ENCODE results near the gene RPS2.
A peak's percentile ranks its signal among the peaks of the same experiment; 100 is the strongest.

Gene RPS2

GRCh38 chr16:1929578-1930337, 34.9 kb downstream of the RPS2 start:
- no peak for TF ChIP-seq FOXM1 (IDR thresholded peaks at IDR 0.05; ENCODE audit: borderline replicate concordance, low read depth)
- peak; percentile 95 for TF ChIP-seq MAX (IDR thresholded peaks at IDR 0.05)
- TF ChIP-seq CREB1 (IDR thresholded peaks at IDR 0.05; ENCODE audit: low read depth), result no peak
- peak; percentile 42; the same call in 1 of the 2 replicates for TF ChIP-seq TAF1 (IDR thresholded peaks at IDR 0.05; ENCODE audit: low read depth)
- 0 out of 2 replicates have a peak, but pooled peaks have one; percentile 18 for TF ChIP-seq YY1 (IDR thresholded peaks at IDR 0.05; ENCODE audit: low read depth)
- TF ChIP-seq USF1 (IDR thresholded peaks at IDR 0.05), result peak; percentile 28; the same call in 1 of the 2 replicates
- TF ChIP-seq EGR1 (IDR thresholded peaks at IDR 0.05), result no peak
- TF ChIP-seq TCF12 (IDR thresholded peaks at IDR 0.05; ENCODE audit: low read depth), result no peak
- TF ChIP-seq TEAD4 (IDR thresholded peaks at IDR 0.05), result no peak
- no peak; the same call in none of the 2 replicates for TF ChIP-seq ZBTB7A (IDR thresholded peaks at IDR 0.05; ENCODE audit: low read depth)
- peak; percentile 89 for TF ChIP-seq RAD21 (IDR thresholded peaks at IDR 0.05; ENCODE audit: low read depth)
- TF ChIP-seq CEBPB (IDR thresholded peaks at IDR 0.05), result no peak
- TF ChIP-seq REST (IDR thresholded peaks at IDR 0.05; ENCODE audit: low read depth), result no peak
- peak; percentile 51; the same call in 1 of the 2 replicates for TF ChIP-seq EP300 (IDR thresholded peaks at IDR 0.05; ENCODE audit: borderline replicate concordance)
- no peak for TF ChIP-seq NFIC (IDR thresholded peaks at IDR 0.05)

- TF ChIP-seq NFIC (IDR thresholded peaks at IDR 0.05) (no peak), EGR1 (IDR thresholded peaks at IDR 0.05) (0 out of 2 replicates have a peak, but pooled peaks have one; percentile 6), RAD21 (IDR thresholded peaks at IDR 0.05; ENCODE audit: low read depth) (no peak)
Observed at GRCh38 chr16:1929105-1929504, 35.5 kb downstream of the RPS2 start.

GRCh38 chr16:1926271-1926670, 38.4 kb downstream of the RPS2 start:
- TF ChIP-seq EP300 (IDR thresholded peaks at IDR 0.05; ENCODE audit: borderline replicate concordance) (no peak), MAX (IDR thresholded peaks at IDR 0.05) (no peak)

- no peak for TF ChIP-seq TEAD4 (IDR thresholded peaks at IDR 0.05)
- no peak for TF ChIP-seq USF1 (IDR thresholded peaks at IDR 0.05)
- TF ChIP-seq REST (IDR thresholded peaks at IDR 0.05; ENCODE audit: low read depth), result no peak
- no peak for TF ChIP-seq FOXM1 (IDR thresholded peaks at IDR 0.05; ENCODE audit: borderline replicate concordance, low read depth)
- no peak for TF ChIP-seq NFIC (IDR thresholded peaks at IDR 0.05)
- no peak for TF ChIP-seq CREB1 (IDR thresholded peaks at IDR 0.05; ENCODE audit: low read depth)
- TF ChIP-seq TAF1 (IDR thresholded peaks at IDR 0.05; ENCODE audit: low read depth), result no peak
- no peak for TF ChIP-seq EGR1 (IDR thresholded peaks at IDR 0.05)
- TF ChIP-seq CEBPB (IDR thresholded peaks at IDR 0.05), result no peak
- no peak for TF ChIP-seq RAD21 (IDR thresholded peaks at IDR 0.05; ENCODE audit: low read depth)
Observed at GRCh38 chr16:1924095-1924494, 40.5 kb downstream of the RPS2 start.

GRCh38 chr16:1923299-1924034, 41.2 kb downstream of the RPS2 start:
- TF ChIP-seq USF1 (IDR thresholded peaks at IDR 0.05) (no peak), FOXM1 (IDR thresholded peaks at IDR 0.05; ENCODE audit: borderline replicate concordance, low read depth) (no peak), TEAD4 (IDR thresholded peaks at IDR 0.05) (no peak), YY1 (IDR thresholded peaks at IDR 0.05; ENCODE audit: low read depth) (no peak), EGR1 (IDR thresholded peaks at IDR 0.05) (no peak), CREB1 (IDR thresholded peaks at IDR 0.05; ENCODE audit: low read depth) (no peak), TAF1 (IDR thresholded peaks at IDR 0.05; ENCODE audit: low read depth) (no peak), NFIC (IDR thresholded peaks at IDR 0.05) (no peak)
